PC-9 (cell line): ENCODE results near the gene SPAG7.

Source experiments
- EZH2 ChIP-seq: fragments of 200-600 bp; sonication (generic); IDR thresholded peaks from 2 replicates; pipeline ENCODE4 v1.8.0; 2017; ENCODE audit warnings: antibody characterized with exemption, low read depth
- TF ChIP-seq, protein P1 (sequence below): fragments of 200-600 bp; sonication (generic); conservative IDR thresholded peaks from 2 replicates; pipeline ENCODE4 v1.6.1; 2017; ENCODE audit warnings: mixed run types, antibody characterized with exemption, mild to moderate bottlenecking, moderate library complexity

DNA sequence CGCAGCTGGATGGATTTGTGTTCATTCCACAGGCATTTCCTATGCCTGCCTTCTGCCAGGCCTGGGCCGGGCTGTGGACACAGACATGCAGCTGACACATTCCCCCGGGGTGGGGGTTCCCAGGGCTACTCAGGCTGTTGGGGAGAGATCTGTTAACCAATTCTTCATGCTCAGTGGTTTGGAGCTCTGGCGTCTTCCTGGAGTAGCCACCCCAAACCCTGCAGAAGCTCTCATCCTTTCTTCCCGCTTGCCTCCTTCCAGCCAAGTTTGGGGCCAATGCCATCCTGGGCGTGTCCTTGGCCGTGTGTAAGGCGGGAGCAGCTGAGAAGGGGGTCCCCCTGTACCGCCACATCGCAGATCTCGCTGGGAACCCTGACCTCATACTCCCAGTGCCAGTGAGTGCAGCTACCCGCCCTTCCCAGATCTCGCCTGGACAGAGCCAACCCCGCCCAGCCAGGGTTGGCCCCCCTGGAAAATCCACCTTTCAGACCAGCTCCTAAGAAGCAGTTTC, 14.1 kb downstream of the SPAG7 start:
- TF ChIP-seq, protein P1, sequence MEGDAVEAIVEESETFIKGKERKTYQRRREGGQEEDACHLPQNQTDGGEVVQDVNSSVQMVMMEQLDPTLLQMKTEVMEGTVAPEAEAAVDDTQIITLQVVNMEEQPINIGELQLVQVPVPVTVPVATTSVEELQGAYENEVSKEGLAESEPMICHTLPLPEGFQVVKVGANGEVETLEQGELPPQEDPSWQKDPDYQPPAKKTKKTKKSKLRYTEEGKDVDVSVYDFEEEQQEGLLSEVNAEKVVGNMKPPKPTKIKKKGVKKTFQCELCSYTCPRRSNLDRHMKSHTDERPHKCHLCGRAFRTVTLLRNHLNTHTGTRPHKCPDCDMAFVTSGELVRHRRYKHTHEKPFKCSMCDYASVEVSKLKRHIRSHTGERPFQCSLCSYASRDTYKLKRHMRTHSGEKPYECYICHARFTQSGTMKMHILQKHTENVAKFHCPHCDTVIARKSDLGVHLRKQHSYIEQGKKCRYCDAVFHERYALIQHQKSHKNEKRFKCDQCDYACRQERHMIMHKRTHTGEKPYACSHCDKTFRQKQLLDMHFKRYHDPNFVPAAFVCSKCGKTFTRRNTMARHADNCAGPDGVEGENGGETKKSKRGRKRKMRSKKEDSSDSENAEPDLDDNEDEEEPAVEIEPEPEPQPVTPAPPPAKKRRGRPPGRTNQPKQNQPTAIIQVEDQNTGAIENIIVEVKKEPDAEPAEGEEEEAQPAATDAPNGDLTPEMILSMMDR: no peak
- TF ChIP-seq EZH2: no peak
